HEK293T (cell line): Measurements from ENCODE around the gene ERCC5.

Experiments used
- CTCF ChIA-PET: fragments of 350-600 bp; formaldehyde crosslinking; extraction: SDS; loops from one replicate; lab custom pipeline; 2021; ENCODE audit warnings: antibody characterized with exemption, inconsistent platforms; lab: Yijun Ruan, JAX
- POLR2A ChIA-PET: fragments of 350-600 bp; formaldehyde crosslinking; extraction: SDS; loops from one replicate; lab custom pipeline; 2020; ENCODE audit warnings: antibody characterized with exemption, inconsistent platforms; lab: Yijun Ruan, JAX
- DNase-seq: peaks from one replicate; pipeline ENCODE4 v3.0.0; 2012; ENCODE audit warnings: mixed read lengths; ENCODE audit errors: extremely low spot score
- ARNT ChIP-seq: fragments of 450-650 bp; IDR thresholded peaks from 2 replicates; pipeline ENCODE4 v1.6.1; 2017; ENCODE audit warnings: mild to moderate bottlenecking
- BHLHE40 ChIP-seq: fragments of 450-650 bp; IDR thresholded peaks from 2 replicates; pipeline ENCODE4 v1.6.1; 2016; ENCODE audit warnings: mild to moderate bottlenecking, moderate library complexity, borderline replicate concordance
- CTBP1 ChIP-seq: fragments of 450-650 bp; IDR thresholded peaks from 2 replicates; pipeline ENCODE4 v1.6.1; 2016; ENCODE audit warnings: borderline replicate concordance
- ELF4 ChIP-seq: fragments of 450-650 bp; IDR thresholded peaks from 2 replicates; pipeline ENCODE4 v1.6.1; 2017; ENCODE audit warnings: antibody characterized with exemption
- FOXA1 ChIP-seq: fragments of 450-650 bp; IDR thresholded peaks from 2 replicates; pipeline ENCODE4 v1.6.1; 2016; ENCODE audit warnings: mild to moderate bottlenecking
- FOXK2 ChIP-seq: fragments of 450-650 bp; IDR thresholded peaks from 2 replicates; pipeline ENCODE4 v1.6.1; 2016; ENCODE audit warnings: mild to moderate bottlenecking
- FOXM1 ChIP-seq: fragments of 450-650 bp; IDR thresholded peaks from 2 replicates; pipeline ENCODE4 v1.6.1; 2017; ENCODE audit warnings: mild to moderate bottlenecking, borderline replicate concordance
- HDGF ChIP-seq: fragments of 450-650 bp; IDR thresholded peaks from 2 replicates; pipeline ENCODE4 v1.6.1; 2017; ENCODE audit warnings: antibody characterized with exemption, borderline replicate concordance
- L3MBTL2 ChIP-seq: fragments of 450-650 bp; conservative IDR thresholded peaks from 2 replicates; pipeline ENCODE4 v1.6.1; 2016; ENCODE audit warnings: mild to moderate bottlenecking
- LEF1 ChIP-seq: fragments of 450-650 bp; IDR thresholded peaks from 2 replicates; pipeline ENCODE4 v1.6.1; 2017; ENCODE audit warnings: mild to moderate bottlenecking, borderline replicate concordance
- NFRKB ChIP-seq: fragments of 450-650 bp; IDR thresholded peaks from 2 replicates; pipeline ENCODE4 v1.6.1; 2016; ENCODE audit warnings: mild to moderate bottlenecking, moderate library complexity
- SP1 ChIP-seq: fragments of 450-650 bp; IDR thresholded peaks from 2 replicates; pipeline ENCODE4 v1.6.1; 2017
- SUZ12 ChIP-seq: fragments of 450-650 bp; IDR thresholded peaks from 2 replicates; pipeline ENCODE4 v1.6.1; 2016; ENCODE audit warnings: mild to moderate bottlenecking
- TARDBP ChIP-seq: fragments of 450-650 bp; IDR thresholded peaks from 2 replicates; pipeline ENCODE4 v1.6.1; 2016
- ZNF384 ChIP-seq: fragments of 450-650 bp; IDR thresholded peaks from 2 replicates; pipeline ENCODE4 v1.6.1; 2016
- TF ChIP-seq, protein P1 (sequence below): fragments of 450-650 bp; IDR thresholded peaks from 2 replicates; pipeline ENCODE4 v1.6.1; 2016

Gene ERCC5

DNA sequence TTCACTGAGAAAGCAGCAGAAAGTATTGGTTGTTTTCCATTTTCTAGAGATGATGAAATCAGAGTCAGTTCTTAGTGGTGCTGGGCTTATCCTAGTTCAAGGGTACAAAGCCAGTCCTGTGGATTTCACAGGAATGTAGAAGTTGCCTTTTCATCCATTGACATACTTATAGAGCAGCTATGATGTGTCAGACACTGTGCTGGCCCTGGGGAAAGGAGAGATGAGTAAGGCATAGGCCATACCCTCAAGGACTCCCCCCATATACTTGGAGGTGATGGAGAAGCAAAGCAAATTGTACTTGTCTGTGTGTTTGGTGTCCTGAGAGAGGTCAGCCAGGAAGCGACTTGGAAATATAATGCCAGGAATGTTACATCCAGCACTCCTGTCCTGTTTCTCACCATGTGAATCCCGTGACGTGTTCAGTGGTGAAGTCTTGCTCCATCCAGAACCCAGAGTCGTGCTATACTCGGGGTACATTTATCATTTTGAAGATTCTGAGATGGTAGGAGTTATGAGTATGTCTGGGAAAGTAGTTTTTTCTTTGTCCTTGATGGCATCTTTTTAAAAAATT lies 22.6 kb downstream of the ERCC5 start:
- DNase-seq, result no peak
- CTCF ChIA-PET, result no interaction called here
- POLR2A ChIA-PET, result no interaction called here
- TF ChIP-seq ARNT (no peak), ELF4 (no peak), SUZ12 (no peak)

DNA sequence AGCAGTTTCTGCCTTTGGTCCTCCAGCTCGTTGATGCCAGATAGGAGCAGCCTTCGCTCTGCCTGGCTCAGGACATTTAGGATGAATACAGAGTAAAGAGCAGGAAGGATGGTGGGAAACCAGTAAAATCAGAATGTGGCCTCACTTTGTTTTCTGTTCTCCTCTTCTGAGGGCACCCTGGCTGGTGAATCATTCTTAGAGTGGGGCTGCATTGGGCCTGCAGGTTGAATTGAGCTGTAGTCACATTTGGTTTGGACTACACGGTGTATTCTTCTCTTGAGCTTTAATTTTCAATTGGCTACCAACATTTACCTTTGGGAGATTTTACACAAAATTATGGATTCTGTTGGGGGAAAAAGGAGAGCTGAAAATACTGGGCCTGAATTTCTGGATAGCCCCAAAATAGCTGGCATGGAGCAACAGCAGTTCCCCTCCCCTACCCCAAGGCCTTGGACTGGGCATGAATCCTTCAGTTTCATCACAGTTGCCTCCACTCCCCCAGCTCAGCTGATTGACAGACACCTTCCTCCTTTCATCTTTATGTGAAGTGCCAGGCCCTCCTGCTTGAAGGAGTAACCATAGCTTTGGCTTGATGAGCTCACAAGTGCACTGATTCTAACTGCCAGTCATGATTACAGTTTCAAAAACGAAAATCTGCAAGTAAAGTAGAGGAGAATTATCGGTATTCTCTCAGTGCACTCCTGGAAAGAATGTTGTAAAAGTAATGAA lies 24.3 kb downstream of the ERCC5 start:
- ChIA-PET POLR2A (no interaction called here), CTCF (interaction anchor here (0.9 to 1.9 kb wide), 6 partner anchors 8 to 24 kb away, joined by 3 to 6 read pairs (median 4); no protein-coding TSS in a partner anchor)
- DNase-seq, result no peak
- TF ChIP-seq ZNF384 (no peak), BHLHE40 (no peak), SP1 (no peak), L3MBTL2 (no peak), ARNT (no peak), FOXA1 (no peak), FOXM1 (no peak), ELF4 (no peak), LEF1 (no peak), HDGF (no peak), NFRKB (no peak), CTBP1 (no peak)
- TF ChIP-seq, protein P1, sequence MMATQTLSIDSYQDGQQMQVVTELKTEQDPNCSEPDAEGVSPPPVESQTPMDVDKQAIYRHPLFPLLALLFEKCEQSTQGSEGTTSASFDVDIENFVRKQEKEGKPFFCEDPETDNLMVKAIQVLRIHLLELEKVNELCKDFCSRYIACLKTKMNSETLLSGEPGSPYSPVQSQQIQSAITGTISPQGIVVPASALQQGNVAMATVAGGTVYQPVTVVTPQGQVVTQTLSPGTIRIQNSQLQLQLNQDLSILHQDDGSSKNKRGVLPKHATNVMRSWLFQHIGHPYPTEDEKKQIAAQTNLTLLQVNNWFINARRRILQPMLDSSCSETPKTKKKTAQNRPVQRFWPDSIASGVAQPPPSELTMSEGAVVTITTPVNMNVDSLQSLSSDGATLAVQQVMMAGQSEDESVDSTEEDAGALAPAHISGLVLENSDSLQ, result no peak

DNA sequence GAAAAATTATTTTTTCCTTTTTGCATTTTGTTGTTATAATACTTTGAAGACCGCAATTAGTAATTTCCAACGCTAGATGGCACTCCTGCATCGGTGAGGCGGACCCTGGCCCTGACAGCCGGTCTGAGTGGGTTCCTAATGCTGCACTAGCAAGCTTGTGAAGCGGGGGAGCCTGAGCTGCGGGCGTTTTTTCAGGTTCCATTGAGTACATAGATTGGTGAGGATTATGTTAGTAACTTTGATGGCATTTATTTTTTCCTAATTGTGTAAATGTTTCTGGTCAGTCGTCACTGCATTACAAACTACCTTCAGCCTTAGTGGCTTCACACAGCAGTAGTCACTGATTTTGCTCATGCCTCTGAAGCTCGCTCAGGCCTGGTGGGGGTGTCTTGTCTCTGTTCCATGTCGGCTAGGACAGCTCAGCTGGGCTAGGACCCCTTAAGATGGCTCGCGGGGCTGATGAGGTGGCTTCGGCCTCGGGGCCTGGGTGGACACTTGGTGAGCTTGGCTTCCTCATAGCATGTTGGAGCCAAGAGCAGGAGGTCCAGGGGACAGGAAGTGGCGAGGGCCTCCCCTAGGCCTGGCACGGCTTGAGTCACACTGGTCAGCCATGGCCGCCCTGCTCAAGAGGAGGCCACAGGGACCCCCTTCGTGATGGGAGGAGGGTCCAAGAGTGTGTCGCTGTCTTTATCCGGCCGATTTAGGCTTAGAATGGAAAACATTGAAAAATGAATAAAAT lies 25.0 kb downstream of the ERCC5 start:
- peak; percentile 52 for DNase-seq
- POLR2A ChIA-PET, result no interaction called here
- CTCF ChIA-PET, result interaction anchor here (0.9 to 1.9 kb wide), 7 partner anchors 9 to 269 kb away, joined by 3 to 6 read pairs (median 3); no protein-coding TSS in a partner anchor
- TF ChIP-seq ELF4 (no peak), L3MBTL2 (no peak), SP1 (no peak), TARDBP (no peak), FOXK2 (no peak), BHLHE40 (no peak), CTBP1 (no peak), NFRKB (no peak), LEF1 (no peak), ARNT (no peak), HDGF (no peak), SUZ12 (no peak), FOXM1 (no peak), ZNF384 (no peak), FOXA1 (no peak)
- TF ChIP-seq, protein P1, result no peak

DNA sequence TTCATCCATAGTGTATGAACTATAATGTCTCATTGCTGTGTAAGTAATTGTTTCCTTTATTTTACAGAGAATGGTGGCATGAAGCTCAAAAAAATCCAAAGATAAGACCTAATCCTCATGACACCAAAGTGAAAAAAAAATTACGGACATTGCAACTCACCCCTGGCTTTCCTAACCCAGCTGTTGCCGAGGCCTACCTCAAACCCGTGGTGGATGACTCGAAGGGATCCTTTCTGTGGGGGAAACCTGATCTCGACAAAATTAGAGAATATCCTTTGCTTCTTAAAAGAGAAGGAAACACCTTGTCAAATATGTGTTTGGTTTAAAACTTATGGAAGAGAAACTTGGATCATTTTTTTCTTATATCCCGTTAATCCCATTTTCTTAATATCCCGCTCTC lies 26.3 kb downstream of the ERCC5 start:
- ChIA-PET POLR2A (no interaction called here), CTCF (no interaction called here)
- no peak for DNase-seq
- TF ChIP-seq BHLHE40 (no peak), TARDBP (no peak), FOXK2 (no peak), SP1 (no peak), NFRKB (no peak)
- TF ChIP-seq, protein P1, result no peak

DNA sequence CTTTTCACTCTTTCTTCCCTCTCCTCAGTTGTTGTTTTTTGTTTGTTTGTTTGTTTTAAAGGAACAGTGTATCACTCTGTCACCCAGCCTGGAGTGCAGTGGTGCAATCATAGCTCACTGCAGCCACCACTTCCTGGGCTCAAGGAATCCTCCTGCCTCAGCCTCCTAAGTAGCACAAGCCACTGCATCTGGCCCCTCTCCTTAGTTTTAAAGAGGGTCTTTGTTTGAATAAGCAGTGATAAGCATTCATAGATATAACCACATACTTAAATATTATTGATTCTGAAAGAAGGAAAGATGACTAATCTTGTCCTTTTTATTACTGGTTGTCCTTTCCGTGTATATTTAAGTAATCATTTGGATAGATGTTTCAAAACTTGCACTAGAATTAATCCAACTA lies 26.7 kb downstream of the ERCC5 start:
- POLR2A ChIA-PET, result no interaction called here
- no peak for TF ChIP-seq NFRKB
- no peak for TF ChIP-seq FOXK2
- no peak for TF ChIP-seq ZNF384
- TF ChIP-seq FOXA1, result no peak
- CTCF ChIA-PET, result no interaction called here
- no peak for DNase-seq

DNA sequence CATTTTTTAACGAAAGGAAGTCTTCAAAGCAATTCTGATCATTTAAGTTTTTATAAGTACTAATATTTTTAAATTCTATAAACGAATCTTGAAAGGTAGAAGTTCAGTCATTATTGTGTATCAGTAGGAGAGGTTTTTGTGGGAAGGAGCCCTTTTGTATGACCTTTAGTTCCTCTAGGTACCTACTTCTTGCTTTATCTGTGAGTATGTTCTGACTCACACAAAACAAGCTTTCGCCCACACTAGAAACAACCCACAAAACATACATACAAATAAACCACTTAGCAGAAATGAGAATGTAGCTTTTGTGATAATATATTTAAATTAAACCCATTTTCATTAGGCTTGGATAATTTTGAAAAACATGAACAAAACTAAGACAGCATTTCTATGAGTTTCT lies 27.8 kb downstream of the ERCC5 start:
- ChIA-PET POLR2A (no interaction called here), CTCF (no interaction called here)
- TF ChIP-seq ZNF384, result no peak
- no peak for TF ChIP-seq L3MBTL2
- no peak for TF ChIP-seq ARNT
- TF ChIP-seq, protein P1, result no peak
- TF ChIP-seq BHLHE40, result no peak
- DNase-seq, result no peak
